ENCODE data around the gene MLXIP.
"Not testable (repeated sequence)": the region's sequence is repeated elsewhere in the genome, so short reads cannot be mapped to it uniquely, and the experiment has no call there.

MLXIP gene

DNA sequence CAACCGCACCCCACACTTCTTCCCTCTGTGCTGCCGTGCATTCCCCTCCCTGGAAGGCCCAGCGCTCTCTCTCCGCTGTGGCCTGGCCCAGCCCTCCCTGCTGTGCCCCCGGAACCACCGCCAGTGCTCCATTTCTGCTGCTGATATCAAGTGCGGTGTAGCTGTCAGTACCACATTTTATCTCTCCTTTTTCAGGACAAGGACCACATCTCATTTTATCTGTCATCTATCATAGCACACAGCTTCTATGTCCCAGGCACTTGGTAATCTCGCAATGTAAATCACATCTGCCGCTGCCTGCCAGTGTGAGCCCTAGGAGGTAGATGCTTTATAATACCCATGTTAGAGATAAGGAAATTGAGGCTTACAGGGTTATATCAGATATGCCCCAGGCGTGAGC is 77.1 kb downstream of the MLXIP start:
- DNase-seq, result no peak

DNA sequence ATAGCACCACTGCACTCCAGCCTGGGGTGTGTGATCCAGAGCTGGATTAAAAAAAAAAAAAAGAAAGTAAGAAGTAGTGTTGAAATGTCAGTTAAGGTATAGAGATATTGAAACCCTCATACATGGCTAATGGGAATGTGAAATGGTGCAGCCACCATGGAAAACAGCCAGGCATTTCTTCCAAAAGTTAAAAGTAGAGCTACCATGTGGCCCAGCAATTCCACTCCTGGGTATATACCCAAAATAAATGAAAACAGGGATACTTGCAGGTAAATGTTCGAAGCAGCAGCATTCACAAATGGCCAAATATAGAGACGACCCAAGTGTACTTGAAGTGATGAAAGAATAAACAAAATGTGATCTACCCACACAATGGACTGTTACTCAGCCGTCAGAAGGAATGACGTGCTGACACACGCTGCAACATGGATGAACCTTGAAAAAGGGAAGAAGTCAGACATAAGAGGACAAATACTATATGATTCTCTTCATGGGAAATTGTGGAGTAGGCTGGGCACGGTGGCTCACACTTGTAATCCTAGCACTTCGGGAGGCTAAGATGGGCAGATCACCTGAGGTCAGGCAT is 80.2 kb downstream of the MLXIP start:
- no peak for DNase-seq

DNA sequence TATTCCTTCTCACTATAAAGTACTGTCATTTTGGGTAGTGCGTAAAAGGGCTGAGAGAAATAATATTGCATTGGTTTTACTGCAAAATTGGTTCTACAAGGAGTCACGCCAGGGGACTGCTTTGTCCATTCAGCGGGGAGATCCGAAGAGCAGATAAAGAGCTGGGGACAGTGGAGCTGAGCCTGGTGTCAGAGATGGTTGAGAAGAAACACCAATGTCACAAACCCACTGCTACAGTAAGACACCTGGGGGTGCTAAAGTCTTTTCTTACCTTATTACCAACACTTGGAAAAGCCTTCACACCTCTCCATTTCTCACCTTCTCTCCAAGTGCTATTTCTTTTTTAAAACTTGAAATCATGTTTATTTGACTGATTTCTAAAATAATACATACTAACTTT is 81.3 kb downstream of the MLXIP start:
- no peak for DNase-seq

DNA sequence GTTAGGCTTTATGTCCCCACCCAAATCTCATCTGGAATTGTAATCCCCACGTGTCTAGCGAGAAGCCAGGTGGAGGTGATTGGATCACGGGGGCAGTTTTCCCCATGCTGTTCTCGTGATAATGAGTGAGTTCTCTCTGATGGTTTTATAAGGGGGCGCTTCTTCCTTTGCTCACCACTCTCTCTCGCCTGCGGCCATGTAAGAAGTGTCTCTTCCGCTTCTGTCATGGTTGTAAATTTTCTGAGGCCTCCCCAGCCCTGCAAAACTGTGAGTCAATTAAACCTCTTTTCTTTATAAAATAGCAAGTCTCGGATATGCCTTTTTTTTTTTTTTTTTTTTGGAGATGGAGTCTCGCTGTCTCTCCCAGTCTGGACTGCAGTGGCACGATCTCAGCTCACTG is 82.2 kb downstream of the MLXIP start:
- DNase-seq, result no peak

DNA sequence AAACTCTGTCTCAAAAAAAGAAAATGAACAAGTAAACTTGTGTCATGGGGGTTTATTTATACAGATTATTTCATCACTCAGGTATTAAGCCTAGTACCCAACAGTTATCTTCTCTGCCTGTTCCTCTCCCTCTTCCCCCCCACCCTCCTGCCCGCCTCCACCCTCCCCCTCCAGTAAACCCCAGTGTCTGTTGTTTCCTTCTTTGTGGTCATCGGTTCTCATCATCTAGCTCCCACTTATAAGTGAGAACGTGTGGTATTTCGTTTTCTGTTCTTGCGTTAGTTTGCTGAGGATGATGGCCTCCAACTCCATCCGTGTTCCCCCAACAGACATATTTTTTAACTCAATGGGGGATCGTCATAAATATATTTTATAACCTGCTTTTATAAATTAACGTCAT is 83.1 kb downstream of the MLXIP start:
- DNase-seq, result no peak

DNA sequence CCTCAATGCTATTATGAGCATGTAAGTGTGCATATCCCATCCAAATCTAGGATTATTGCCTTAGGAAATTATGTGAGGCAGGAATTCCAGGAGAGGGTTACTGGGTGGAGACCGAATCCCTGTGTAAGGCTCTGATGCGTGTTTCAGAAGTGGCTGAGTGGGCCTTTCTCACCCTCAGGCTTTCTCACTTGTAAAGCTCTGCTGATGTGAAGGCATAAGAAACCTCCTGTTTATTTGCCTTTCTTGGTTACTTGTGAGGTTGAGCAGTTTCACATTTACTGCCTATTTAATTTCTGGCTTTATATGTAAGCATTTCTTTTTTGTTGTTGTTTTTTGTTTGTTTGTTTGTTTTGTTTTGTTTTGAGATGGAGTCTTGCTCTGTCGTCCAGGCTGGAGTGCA is 84.4 kb downstream of the MLXIP start:
- DNase-seq, result no peak

DNA sequence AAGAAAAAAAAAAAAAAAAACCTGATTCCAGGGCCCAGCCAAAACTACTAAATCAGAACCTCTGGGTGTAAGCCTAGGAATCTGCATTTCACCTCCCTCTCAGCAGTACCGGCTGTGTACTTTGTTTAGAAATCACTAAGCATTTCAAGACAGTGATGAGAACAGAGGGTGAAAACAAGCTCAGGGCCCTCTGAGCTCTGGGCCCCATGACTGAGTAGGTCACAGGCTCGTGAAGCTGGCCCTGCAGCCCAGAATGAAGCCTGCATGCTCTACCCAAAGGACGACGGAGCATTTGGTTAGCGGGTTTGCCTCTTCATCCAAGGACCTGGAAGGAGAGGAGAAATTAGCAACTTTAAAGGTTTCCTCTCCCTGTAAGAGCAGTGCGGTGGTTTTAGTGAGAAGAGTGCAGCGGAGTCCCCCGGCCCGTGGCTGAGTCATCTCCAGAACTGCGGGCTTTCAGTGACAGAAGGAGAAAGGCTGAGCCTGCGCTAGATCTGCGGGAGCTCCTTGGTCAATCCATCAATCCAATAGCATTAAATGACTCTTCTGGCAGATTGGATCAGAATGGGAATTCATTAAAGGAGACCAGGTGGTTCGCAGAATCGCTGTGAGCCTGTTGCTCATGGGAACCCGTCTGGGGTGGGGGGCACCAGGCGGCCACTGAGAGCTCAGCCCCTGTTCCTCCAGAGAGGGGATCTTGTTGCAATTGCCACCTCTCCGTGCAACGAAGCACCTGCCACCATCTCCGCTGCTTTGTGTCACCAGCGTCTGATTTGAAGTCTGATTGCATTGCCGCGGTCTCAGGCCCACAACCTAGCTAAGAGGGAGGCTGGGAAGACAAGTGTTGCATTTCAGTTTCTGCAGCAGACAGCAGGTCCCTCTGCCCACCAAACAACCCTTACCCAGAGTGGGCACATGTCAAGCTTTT is 88.1 kb downstream of the MLXIP start:
- peak; percentile 74 for DNase-seq

DNA sequence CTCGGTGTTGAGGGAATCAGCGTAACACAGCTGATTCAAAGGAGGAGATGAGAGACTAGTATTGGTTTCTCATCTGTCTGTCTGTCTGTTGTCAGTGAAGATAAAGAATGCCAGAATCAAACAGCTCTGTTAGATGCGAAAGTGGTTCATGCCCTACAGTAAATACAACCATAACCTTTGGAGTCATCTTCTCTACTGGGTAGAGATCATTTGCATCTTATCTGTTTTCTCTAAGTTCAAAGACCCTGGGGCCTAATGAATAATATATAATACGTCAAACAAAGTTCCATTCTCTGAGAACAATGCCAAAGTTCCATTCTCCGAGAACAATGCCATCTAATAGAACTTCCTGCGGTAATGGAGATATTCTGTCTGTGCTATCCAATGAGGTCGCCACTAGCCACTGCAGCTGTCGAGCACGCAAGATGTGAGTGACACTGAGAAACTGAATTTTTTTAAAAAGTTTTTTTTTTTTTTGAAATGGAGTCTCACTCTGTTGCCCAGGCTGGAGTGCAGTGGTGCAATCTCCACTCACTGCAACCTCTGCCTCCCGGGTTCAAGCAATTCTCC is 88.9 kb downstream of the MLXIP start:
- no peak for DNase-seq

DNA sequence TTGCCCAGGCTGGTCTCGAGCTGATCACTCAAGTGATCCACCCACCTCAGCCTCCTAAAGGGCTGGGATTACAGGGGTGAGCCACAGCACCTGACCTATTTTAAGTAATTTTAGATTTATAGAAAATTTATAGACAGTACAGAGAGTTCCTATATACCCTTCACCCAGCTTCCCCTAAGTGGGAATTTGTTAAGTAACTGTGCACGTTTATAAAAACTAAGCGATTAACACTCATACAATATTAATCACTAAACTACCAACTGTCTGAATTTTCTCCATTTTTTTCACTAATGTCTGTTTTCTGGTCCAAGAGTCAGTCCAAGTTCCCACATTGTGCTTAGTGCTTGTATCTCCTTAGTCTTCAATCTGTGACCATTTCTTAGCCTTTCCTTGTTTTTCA is 89.9 kb downstream of the MLXIP start:
- no peak for DNase-seq

DNA sequence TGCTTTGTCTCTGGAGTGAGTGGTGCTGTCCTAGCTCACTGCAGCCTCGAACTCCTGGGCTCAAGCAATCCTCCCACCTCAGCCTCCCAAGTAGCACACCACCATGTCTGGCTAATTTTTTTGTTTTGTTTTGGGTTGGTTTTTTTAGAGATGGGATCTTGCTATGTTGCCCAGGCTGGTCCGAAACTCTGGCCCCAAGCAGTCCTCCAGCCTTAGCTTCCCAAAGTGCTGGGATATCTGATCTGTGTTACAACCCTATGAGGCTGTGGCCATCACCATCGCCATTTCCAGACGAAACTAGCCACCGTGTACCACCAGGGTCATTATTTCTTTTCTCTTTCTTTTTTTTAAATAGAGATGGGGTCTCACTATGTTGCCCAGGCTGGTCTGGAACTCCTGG is 92.8 kb downstream of the MLXIP start:
- no peak for DNase-seq

DNA sequence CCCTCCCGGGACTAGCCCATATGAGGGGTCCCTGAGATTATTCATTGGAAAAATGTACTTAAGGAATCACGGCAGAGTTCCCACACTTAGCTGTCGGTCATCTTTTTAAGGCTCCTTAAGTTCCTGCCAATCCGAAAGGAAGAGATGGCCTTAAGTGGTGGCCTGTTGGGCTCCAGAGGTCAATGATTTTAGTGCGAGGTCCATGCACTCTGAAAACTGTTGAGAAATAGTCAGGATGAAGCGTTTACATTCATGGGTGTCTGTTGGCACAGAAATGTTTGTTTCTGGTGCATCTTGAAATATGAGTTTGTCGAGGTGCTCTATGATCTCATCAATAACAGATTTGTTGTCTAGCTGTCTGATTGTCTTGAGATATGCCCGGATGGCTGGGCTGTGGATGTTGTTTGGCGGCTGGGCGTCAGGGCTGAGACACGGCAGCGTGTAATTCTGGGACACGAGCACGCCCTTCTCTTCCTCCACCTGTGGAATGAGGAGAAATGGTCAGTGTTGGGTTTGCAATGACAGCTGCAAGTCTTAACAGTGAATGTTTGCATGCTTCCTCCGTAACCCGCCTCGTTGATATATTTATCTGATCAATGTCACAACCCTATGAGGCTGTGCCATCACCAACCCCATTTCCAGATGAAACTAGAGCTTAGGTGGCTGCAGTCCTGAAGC is 93.8 kb downstream of the MLXIP start:
- DNase-seq, result no peak

DNA sequence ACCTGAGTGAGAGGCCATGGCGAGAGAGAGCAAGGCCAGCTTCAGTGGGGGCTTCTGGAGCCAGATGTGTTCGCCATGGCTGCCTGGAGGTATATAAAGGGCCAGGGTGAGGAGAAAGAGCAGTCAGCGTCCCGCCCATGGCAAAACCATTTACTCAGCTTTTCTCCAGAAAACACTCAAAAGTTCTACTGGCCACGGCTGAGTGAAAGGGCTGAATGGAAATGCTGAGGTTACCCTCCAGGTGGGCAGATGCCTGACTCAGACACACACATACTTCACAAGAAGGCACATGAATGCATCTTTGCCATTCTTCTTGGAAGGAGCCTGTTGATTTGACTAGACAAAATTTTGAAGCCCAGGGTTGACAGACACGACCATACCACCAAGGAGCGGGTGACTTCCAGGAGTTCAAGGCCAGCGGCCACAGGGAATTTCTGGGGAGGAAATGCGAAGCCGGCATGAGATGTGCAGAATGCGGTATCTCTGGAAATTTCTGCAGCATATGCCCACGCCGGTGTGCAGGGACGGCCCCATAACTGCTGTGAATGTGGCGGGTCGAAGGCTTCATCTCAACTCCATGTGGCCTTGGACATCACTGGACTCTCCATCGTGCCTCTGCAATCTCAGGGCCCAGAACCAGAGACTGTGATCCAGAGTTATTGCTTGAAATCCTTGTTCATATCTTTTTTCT is 95.7 kb downstream of the MLXIP start, which contains the start of gene IL31:
IL31 (minus strand) TSS at position 67 of the 691 bp plus-strand sequence; CDS start at position 18, 49 bp downstream.
- peak; percentile 67 for DNase-seq

DNA sequence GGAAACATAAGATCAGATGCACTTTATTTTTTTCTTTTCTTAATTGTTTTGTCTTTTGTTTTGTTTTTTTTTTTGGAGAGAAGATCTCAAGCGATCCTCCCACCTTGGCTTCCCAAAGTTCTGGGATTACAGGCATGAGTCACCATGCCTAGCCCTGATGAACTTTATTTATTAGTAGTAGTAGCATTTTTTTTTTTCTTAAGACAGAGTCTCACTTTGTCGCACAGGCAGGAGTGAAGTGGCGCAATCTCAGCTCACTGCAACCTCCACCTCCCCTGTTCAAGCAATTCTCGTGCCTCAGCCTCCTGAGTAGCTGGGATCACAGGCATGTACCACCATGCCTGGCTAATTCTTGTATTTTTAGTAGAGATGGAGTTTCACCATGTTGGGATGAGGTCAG is 97.9 kb downstream of the MLXIP start:
- DNase-seq, result not testable (repeated sequence)

DNA sequence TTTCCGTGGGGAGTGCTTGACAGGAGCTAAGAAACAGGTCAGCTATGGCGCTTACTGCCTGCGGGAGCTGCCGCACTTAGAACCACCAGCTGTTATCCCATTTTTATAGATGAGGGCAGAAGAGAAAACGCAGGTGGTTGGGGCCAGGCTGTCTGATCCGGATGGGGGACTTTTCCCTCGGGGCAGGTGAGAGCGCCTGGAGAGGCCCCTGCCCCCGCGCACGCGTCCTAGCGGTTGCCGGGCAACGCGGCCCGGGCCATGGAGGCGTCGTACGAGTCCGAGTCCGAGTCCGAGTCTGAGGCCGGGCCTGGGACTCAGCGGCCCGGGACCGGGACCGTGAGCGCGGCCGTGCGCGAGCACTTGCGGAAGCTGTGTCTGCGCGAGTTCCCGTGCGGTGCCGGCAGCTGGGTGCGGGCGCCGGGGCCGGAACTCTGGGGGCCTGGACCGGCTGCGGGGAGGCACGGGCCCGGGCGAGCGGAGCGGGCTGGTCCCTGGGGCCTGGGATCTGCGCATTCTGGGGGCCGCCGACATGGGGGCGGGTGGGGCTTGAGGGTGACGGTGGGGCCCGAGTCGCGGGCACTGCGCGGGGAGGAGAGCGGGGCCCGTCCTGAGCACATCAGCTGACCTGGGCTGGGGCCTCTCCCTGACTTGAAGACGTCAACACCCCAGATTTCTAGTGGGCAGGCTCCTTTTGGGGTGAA is 104.5 kb downstream of the MLXIP start, which contains the start of gene LRRC43:
LRRC43 (plus strand) TSS at position 237 of the 701 bp plus-strand sequence; CDS start at position 259, 22 bp downstream.
- peak; percentile 32 for DNase-seq

DNA sequence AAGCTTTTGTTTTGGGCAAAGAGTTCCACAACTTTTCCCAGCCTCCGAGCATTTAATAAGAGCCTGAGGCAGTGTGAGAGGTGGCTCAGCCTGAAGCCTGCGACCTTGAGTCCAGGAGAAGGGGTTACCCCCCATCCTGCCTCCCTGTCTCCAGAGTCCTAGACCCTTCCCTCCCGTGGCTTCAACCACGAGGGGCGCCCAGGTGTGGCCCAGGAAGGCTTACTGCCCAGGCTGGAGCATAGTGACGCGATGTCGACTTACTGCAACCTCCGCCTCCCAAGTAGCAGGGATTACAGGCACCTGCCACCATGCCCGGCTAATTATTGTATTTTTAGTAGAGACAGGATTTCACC is 105.0 kb downstream of the MLXIP start:
- no peak for DNase-seq

DNA sequence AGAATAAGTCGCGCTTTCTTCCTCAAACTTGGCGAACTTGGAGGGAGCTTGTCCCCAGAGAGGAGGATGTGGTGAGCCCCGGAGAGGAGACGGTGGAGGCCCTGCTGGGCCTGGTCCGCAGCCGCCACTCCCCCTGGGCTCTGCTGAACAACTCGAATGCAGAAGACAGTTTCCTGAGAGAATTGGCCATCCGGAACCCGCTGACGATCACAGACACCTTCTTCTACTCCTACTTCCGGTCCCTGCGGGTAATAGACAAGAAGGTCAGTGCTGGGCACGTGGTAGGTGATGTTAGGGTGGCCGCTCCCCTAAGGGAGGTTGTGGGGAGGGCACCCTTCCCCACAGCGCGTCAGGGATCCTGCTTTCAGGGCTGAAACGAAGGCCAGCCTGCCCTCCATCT is 106.0 kb downstream of the MLXIP start:
- no peak for DNase-seq

DNA sequence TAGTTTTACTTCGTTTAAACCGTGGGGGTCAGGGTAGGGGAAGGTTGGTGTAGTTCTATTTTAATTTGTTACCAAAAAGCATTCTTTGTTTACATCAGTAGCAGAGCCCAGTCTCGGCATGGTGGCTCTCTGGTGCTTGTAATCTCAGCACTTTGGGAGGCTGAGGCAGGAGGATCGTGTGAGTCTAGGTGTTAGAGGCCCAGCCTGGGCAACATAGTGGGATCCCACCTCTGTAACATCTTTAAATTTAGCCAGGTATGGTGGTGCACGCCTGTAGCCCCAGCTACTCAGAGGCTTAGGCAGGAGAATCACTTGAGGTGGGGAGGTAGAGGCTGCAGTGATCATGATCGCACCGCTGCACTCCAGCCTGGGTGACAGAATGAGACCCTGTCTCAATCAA is 106.5 kb downstream of the MLXIP start:
- no peak for DNase-seq

DNA sequence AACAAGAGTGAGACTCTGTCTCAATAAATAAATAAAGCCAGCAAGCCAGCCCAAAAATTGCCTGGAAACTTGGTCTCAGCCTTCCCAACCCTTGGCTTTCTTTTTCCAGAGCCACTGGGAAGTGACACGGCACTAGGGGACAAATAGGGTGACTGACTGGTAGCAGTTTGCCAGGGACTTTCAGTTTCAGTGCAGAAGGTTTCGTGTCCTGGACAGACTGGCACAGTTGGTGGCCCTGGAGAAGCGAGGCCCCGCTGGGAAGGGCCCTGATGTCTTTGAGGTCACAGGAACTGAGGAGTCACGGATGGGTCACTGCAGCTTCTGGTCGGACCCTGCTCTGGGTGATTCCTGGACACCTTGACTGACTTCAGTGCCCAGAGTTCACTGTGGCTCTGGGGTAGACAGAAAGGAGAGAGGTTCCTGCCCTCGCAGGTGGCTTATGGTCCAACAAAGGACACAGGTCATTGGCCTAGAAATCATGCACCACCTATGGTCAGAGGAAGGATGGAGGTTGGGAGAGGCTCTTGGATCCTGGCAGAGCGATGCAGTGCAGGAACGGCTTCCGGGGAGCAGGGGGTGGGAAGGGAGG is 107.0 kb downstream of the MLXIP start:
- no peak for DNase-seq

DNA sequence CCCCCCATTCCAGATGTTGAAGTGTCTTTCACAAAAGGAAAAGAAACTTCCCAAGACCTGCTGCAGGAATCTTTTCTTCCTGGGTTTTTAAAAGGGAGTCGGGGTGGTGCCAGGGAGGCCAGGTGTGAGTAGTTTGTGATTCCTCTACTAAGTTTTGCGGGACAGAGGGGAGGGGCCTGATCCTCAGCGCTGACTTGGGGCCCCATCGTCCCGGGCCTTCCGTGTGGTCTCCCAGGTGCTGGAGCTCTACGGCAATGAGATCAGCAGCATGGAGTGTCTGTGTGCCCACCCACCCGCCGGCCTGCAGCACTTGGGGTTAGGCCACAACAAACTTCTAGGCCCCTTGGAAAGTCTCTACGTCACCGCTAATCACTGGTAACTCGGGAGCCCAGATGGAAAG is 108.9 kb downstream of the MLXIP start:
- DNase-seq, result no peak

DNA sequence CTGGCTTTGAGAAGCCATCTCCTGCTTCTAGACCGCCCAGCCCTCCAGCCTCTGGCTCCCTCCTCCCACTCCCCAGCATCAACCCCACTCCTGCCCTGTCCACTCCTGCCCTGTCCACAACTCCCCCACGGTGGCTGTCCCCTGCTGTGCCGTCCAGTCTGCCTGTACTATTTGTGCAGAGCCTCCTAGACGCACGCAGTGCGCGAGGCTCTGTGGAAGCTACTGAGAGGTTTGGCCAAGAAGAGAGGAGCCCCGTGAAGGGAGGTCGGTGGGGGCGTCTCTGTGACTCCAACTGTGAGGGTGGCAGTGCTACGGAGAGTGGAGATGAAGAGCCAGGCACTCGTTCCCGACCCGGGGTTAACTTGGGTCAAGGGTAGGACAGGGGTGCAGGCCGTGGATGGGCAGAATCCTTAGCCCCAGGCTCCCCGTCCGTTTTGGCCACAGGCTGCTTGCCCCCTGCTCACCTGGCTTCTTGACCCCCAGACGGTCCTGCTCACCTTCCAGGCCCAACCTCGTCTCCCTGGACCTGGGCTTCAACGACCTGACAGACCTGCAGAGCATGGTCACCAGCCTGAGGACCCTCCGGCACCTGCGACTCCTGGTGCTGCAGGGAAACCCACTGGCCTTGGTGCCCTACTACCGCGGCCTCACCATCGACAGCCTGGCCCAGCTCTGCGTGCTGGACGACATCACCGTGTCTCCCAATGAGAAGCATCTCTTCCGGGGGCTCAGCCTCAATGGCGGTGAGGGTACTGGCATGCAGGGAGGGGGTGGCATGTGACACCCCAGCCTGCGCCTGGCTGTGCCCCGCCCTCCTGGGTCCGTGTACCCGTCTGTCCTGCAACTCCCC is 111.3 kb downstream of the MLXIP start:
- no peak for DNase-seq
